ENCODE data around the gene RAB4B. TPM values are rescaled to one million over a fixed set of nuclear protein-coding genes. Genes with fewer than 3 reads are reported as not detected.
"Not testable (repeated sequence)": the region's sequence is repeated elsewhere in the genome, so short reads cannot be mapped to it uniquely, and the experiment has no call there.

Gene RAB4B
- total RNA-seq (10 to 100 TPM in 6 of 7 donors, 1 to 10 TPM in 1; 9.1 to 32.9 (median 19.3) TPM), polyA plus RNA-seq (10 to 100 TPM in 1 of 2 donors, 1 to 10 TPM in 1; 6.5 to 18.9 TPM)
- long read RNA-seq, donor 1, transcript RAB4B-201 (8 exons, 1,133 nt) = major isoform, 16 of 25 reads
- long read RNA-seq, donor 1, partial matches to known transcripts = 1 of 25 reads
- long read RNA-seq, donor 1, other reads (novel, unspliced or antisense) = 8 of 25 reads
- long read RNA-seq, donor 2, transcript RAB4B-201 (8 exons, 1,133 nt) = major isoform, 18 of 23 reads
- long read RNA-seq, donor 2, transcript RAB4B-205 (3 exons, 1,728 nt) = minor isoform, 5 of 23 reads
- long read RNA-seq, donor 2, partial matches to known transcripts = 0 of 23 reads
- long read RNA-seq, donor 2, other reads (novel, unspliced or antisense) = 0 of 23 reads
- long read RNA-seq, donor 3, transcript RAB4B-201 (8 exons, 1,133 nt) = major isoform, 18 of 39 reads
- long read RNA-seq, donor 3, partial matches to known transcripts = 13 of 39 reads
- long read RNA-seq, donor 3, other reads (novel, unspliced or antisense) = 8 of 39 reads

DNA sequence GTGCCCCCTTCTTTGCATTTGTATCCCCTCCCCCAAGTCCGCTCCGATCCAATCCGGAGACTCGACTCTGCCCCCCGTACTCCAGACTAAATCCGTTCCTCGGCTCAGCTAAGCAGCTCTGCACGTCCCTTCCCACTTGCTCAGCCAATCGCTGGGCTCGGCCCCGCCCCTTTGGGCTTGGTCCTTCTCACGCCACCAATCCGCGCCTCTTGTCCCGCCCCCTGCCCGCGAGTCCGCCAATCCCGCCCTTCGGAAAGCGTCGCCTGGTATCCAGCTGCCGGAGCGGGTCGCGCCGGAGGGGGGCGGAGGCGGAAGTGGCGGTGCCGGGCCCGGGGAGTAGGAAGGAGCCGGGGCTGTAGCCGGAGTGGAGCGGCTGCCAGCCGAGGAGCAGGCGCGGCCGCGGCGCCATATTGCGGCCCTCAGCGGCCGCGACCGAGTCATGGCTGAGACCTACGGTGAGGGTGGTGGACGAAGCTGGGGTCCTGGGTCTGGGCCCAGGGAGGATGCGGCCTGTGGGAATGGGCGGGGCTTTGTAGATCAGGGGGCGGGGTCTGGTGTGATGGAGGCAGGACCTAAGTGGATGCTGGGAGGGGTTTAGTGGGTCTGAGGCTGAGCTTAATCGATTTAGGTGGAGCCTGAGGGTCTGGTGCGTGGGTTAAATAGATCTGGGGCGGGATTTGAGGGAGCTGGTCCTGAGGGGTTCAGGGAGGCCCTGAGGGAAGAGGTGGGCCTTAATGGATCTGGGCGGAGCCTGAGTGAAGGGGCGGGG lies at the start of gene RAB4B:
Gene RAB4B, plus strand, starts transcription at position 311 of the 769 bp plus-strand sequence. Its CDS starts 129 bp downstream, at position 440.
- peak within 1 kb of the TSS; percentile 91 for H3K4me3 ChIP-seq
- H3K4me1 ChIP-seq (ENCODE audit: insufficient read depth) = peaks cover 8% of the 10 kb centered on the region
- DNase-seq = peak; percentile 100
- 0 to 1% (median 0%) methylated on average over 47 to 56 of the region's 56 CpGs for WGBS, 3 donors
- no peaks in the 10 kb centered on the region for H3K9me3 ChIP-seq
- H3K27ac ChIP-seq = peak within 1 kb of the TSS; percentile 57 to 94
- H3K36me3 ChIP-seq = no peaks in the 10 kb centered on the region
- TF ChIP-seq POLR2A (IDR thresholded peaks at IDR 0.05) = no peak
- TF ChIP-seq, protein P1, sequence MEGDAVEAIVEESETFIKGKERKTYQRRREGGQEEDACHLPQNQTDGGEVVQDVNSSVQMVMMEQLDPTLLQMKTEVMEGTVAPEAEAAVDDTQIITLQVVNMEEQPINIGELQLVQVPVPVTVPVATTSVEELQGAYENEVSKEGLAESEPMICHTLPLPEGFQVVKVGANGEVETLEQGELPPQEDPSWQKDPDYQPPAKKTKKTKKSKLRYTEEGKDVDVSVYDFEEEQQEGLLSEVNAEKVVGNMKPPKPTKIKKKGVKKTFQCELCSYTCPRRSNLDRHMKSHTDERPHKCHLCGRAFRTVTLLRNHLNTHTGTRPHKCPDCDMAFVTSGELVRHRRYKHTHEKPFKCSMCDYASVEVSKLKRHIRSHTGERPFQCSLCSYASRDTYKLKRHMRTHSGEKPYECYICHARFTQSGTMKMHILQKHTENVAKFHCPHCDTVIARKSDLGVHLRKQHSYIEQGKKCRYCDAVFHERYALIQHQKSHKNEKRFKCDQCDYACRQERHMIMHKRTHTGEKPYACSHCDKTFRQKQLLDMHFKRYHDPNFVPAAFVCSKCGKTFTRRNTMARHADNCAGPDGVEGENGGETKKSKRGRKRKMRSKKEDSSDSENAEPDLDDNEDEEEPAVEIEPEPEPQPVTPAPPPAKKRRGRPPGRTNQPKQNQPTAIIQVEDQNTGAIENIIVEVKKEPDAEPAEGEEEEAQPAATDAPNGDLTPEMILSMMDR (IDR thresholded peaks at IDR 0.05) = peak in 2 of 3 donors; percentile 36 to 41
- TF ChIP-seq EP300 (IDR thresholded peaks at IDR 0.05) = no peak
- no peaks in the 10 kb centered on the region for H3K27me3 ChIP-seq
- intact Hi-C loops (cut with DNase I) = no loop called here

GRCh38 chr19:40730065-40730464 lies 48.0 kb upstream of the RAB4B start:
- WGBS, 3 donors = 92 to 99% (median 93%) methylated on average over 5 of the region's 5 CpGs
- not testable (repeated sequence) for H3K36me3 ChIP-seq, H3K27me3 ChIP-seq

GRCh38 chr19:40732304-40732703 lies 45.7 kb upstream of the RAB4B start:
- WGBS, 3 donors = 92 to 95% (median 94%) methylated on average over 16 of the region's 16 CpGs
- intact Hi-C loops (cut with DNase I); H3K4me3 ChIP-seq; H3K27me3 ChIP-seq; H3K36me3 ChIP-seq; H3K9me3 ChIP-seq; H3K4me1 ChIP-seq (ENCODE audit: insufficient read depth); H3K27ac ChIP-seq; DNase-seq: not testable (repeated sequence)

More at GRCh38 chr19:40730065-40730464, 48.0 kb upstream of the RAB4B start:
- H3K4me1 ChIP-seq (ENCODE audit: insufficient read depth); intact Hi-C loops (cut with DNase I); H3K27ac ChIP-seq; DNase-seq; H3K4me3 ChIP-seq; H3K9me3 ChIP-seq: not testable (repeated sequence)

DNA sequence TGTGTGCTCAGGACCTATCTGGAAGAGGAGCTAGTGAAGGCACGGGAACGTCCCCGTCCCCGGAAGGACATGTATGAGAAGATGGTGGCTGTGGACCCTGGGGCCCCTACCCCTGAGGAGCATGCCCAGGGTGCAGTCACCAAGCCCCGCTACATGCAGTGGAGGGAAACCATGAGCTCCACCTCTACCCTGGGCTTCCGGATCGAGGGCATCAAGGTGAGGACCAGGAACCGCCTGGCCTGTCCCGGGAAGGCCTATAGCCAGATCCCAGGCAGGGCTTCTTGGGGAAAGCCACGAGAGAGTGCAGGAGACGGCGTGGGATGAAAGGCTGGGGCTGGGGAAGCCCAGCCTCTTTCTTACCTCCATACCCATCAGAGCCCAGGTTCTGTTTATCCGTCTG lies 44.9 kb upstream of the RAB4B start:
- no peaks in the 10 kb centered on the region for H3K4me1 ChIP-seq (ENCODE audit: insufficient read depth)
- TF ChIP-seq POLR2A (IDR thresholded peaks at IDR 0.05) (no peak), EP300 (IDR thresholded peaks at IDR 0.05) (no peak)
- TF ChIP-seq, protein P1 (IDR thresholded peaks at IDR 0.05) = no peak
- H3K36me3 ChIP-seq = no peaks in the 10 kb centered on the region
- no peak for DNase-seq
- H3K27ac ChIP-seq = no peak overlapping the region
- H3K4me3 ChIP-seq = no peak overlapping the region
- no peaks in the 10 kb centered on the region for H3K27me3 ChIP-seq
- no peaks in the 10 kb centered on the region for H3K9me3 ChIP-seq
- WGBS, 3 donors = 92% methylated on average over 13 of the region's 13 CpGs
- intact Hi-C loops (cut with DNase I) = no loop called here

GRCh38 chr19:40735013-40735771 lies 42.9 kb upstream of the RAB4B start:
- intact Hi-C loops (cut with DNase I) = no loop called here
- 87 to 90% (median 89%) methylated on average over 11 of the region's 11 CpGs for WGBS, 3 donors
- H3K4me3 ChIP-seq = no peak overlapping the region
- H3K9me3 ChIP-seq = no peaks in the 10 kb centered on the region
- no peaks in the 10 kb centered on the region for H3K36me3 ChIP-seq
- H3K4me1 ChIP-seq (ENCODE audit: insufficient read depth) = peaks cover 2% of the 10 kb centered on the region
- TF ChIP-seq POLR2A (IDR thresholded peaks at IDR 0.05) = no peak
- no peak for TF ChIP-seq EP300 (IDR thresholded peaks at IDR 0.05)
- H3K27ac ChIP-seq = no peak overlapping the region
- no peaks in the 10 kb centered on the region for H3K27me3 ChIP-seq
- no peak for DNase-seq
